ENCODE results near the gene ARV1. TPM values are rescaled to one million over a fixed set of nuclear protein-coding genes. Genes with fewer than 3 reads are reported as not detected.
"Not testable (repeated sequence)": the region's sequence is repeated elsewhere in the genome, so short reads cannot be mapped to it uniquely, and the experiment has no call there.

The ARV1 gene
- polyA plus RNA-seq, 1 donor from 2014 or later: 63.4 TPM

DNA sequence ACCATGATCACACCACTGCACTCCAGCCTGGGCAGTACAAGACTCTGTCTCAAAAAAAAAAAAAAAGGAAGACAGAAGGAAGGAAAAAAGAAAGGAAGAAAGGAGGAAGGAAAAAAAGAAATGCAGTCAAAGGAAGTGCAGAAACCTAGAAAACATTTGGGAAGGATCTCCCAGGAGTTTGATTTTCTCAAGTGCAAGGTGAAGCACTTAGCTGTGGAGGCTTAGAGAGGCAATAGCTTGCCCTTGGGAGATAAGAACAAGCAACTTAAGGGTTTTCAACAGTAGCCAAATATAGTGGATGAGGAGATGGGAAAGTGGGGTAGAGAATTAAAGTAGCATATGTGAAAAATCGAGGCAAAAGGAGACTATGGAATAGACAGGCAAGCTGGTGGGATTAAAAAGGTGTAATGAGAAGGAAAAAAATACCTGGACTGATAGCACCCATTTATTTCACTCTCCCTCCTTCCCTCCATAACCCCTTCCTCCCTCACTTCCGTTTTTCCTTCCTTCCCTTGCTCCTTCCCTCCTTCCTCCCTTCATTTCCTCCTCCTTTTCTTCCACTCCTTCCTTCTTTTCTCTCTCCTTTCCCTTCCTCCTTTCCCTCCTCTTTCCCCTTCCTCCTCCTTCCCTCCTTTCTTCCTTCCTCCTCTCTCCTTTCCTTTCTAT lies 68.0 kb downstream of the ARV1 start:
- H3K27me3 ChIP-seq (ENCODE audit: insufficient read depth, low read depth, low read length): peaks cover 10% of the 10 kb centered on the region
- H3F3A ChIP-seq (ENCODE audit: insufficient read depth, low read length, poor library complexity, severe bottlenecking): no peaks in the 10 kb centered on the region
- no peak overlapping the region for H2AFZ ChIP-seq (ENCODE audit: low read depth, low read length)
- H3K9me3 ChIP-seq (ENCODE audit: low read length): no peaks in the 10 kb centered on the region
- TF ChIP-seq EZH2 (IDR thresholded peaks at IDR 0.05; ENCODE audit: borderline replicate concordance, insufficient read depth, low read length, poor library complexity, severe bottlenecking) (no peak), TAF1 (IDR thresholded peaks at IDR 0.05; ENCODE audit: low read depth) (no peak), POLR2AphosphoS5 (IDR thresholded peaks at IDR 0.05) (no peak), EP300 (conservative IDR thresholded peaks at IDR 0.05; ENCODE audit: poor library complexity, severe bottlenecking) (no peak), RAD21 (conservative IDR thresholded peaks at IDR 0.05) (no peak), MXI1 (conservative IDR thresholded peaks at IDR 0.05; ENCODE audit: poor library complexity, severe bottlenecking) (no peak), CTCF (IDR thresholded peaks at IDR 0.05; ENCODE audit: poor library complexity, severe bottlenecking) (no peak)
- TF ChIP-seq, protein P1, sequence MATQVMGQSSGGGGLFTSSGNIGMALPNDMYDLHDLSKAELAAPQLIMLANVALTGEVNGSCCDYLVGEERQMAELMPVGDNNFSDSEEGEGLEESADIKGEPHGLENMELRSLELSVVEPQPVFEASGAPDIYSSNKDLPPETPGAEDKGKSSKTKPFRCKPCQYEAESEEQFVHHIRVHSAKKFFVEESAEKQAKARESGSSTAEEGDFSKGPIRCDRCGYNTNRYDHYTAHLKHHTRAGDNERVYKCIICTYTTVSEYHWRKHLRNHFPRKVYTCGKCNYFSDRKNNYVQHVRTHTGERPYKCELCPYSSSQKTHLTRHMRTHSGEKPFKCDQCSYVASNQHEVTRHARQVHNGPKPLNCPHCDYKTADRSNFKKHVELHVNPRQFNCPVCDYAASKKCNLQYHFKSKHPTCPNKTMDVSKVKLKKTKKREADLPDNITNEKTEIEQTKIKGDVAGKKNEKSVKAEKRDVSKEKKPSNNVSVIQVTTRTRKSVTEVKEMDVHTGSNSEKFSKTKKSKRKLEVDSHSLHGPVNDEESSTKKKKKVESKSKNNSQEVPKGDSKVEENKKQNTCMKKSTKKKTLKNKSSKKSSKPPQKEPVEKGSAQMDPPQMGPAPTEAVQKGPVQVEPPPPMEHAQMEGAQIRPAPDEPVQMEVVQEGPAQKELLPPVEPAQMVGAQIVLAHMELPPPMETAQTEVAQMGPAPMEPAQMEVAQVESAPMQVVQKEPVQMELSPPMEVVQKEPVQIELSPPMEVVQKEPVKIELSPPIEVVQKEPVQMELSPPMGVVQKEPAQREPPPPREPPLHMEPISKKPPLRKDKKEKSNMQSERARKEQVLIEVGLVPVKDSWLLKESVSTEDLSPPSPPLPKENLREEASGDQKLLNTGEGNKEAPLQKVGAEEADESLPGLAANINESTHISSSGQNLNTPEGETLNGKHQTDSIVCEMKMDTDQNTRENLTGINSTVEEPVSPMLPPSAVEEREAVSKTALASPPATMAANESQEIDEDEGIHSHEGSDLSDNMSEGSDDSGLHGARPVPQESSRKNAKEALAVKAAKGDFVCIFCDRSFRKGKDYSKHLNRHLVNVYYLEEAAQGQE (IDR thresholded peaks at IDR 0.05; ENCODE audit: borderline replicate concordance): no peak
- no peaks in the 10 kb centered on the region for H3K9me2 ChIP-seq (ENCODE audit: insufficient read depth, low read length)
- no peak overlapping the region for H3K9ac ChIP-seq (ENCODE audit: low read length)
- H3K4me3 ChIP-seq (ENCODE audit: low read length): no peak overlapping the region
- no peak overlapping the region for H3K4me2 ChIP-seq (ENCODE audit: low read length)
- no peak overlapping the region for H3K27ac ChIP-seq (ENCODE audit: low read length)
- H3K36me3 ChIP-seq (ENCODE audit: insufficient read depth, low read length): no peaks in the 10 kb centered on the region
- no peaks in the 10 kb centered on the region for H4K20me1 ChIP-seq (ENCODE audit: insufficient read depth)
- H3K79me2 ChIP-seq (replicated peaks; ENCODE audit: insufficient read depth, low read length): no peaks in the 10 kb centered on the region

DNA sequence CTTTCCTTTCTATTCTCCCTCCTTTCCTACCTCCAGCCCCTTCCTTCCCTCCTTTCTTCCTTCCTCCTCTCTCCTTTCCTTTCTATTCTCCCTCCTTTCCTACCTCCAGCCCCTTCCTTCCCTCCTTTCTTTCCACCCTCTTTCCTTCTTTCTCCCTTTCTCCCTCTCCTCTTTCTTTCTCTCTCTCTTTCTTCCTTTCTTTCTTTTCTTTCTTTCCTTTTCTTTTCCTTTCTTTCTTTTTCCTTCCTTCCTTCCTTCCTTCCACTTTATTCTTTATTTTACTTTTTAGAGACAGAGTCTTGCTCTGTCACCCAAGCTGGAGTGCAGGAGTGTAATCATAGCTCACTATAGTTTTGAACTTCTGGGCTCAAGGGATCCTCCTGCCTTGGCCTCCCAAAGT lies 68.6 kb downstream of the ARV1 start:
- not testable (repeated sequence) for H2AFZ ChIP-seq (ENCODE audit: low read depth, low read length); H3K27ac ChIP-seq (ENCODE audit: low read length); H3K9me2 ChIP-seq (ENCODE audit: insufficient read depth, low read length); H3K4me3 ChIP-seq (ENCODE audit: low read length); H3K79me2 ChIP-seq (replicated peaks; ENCODE audit: insufficient read depth, low read length); H3K36me3 ChIP-seq (ENCODE audit: insufficient read depth, low read length); H3K4me2 ChIP-seq (ENCODE audit: low read length); H4K20me1 ChIP-seq (ENCODE audit: insufficient read depth); H3K27me3 ChIP-seq (ENCODE audit: insufficient read depth, low read depth, low read length); H3K9ac ChIP-seq (ENCODE audit: low read length); H3K9me3 ChIP-seq (ENCODE audit: low read length); H3F3A ChIP-seq (ENCODE audit: insufficient read depth, low read length, poor library complexity, severe bottlenecking)

GRCh38 chr1:231048419-231048818 lies 69.5 kb downstream of the ARV1 start:
- H3K27me3 ChIP-seq (ENCODE audit: insufficient read depth, low read depth, low read length); H4K20me1 ChIP-seq (ENCODE audit: insufficient read depth); H3F3A ChIP-seq (ENCODE audit: insufficient read depth, low read length, poor library complexity, severe bottlenecking); H3K4me3 ChIP-seq (ENCODE audit: low read length); H3K79me2 ChIP-seq (replicated peaks; ENCODE audit: insufficient read depth, low read length); H3K9ac ChIP-seq (ENCODE audit: low read length); H3K9me3 ChIP-seq (ENCODE audit: low read length); H2AFZ ChIP-seq (ENCODE audit: low read depth, low read length); H3K27ac ChIP-seq (ENCODE audit: low read length); H3K4me2 ChIP-seq (ENCODE audit: low read length); H3K36me3 ChIP-seq (ENCODE audit: insufficient read depth, low read length); H3K9me2 ChIP-seq (ENCODE audit: insufficient read depth, low read length): not testable (repeated sequence)
